ENCODE measurements around the gene SLC1A2. TPM values are rescaled to one million over a fixed set of nuclear protein-coding genes. Genes with fewer than 3 reads are reported as not detected.

The SLC1A2 gene
- total RNA-seq, 4 donors from 2014 or later: 0.17 to 0.69 (median 0.37) TPM

DNA sequence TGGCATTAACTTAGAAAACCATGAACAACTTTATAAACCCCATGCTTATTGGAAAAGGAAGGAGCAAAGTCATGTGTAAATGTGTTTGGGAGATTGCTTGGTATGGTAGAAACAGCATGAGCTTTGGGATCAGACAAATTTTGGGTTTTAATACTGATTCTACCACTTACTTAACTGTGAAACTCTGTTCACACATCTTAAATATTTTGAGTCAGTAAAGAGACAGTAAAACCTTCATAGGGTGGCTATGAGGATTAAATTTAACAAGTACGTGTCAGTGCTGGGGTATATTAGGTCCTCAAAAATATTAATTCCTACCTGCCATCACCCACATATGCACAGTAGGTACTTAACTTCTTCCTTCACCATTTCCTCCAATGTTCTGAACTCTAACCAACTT lies 183.9 kb downstream of the SLC1A2 start:
- no peak for DNase-seq (ENCODE audit: extremely low spot score)
- peaks cover 0 to 5% (median 2%) of the 10 kb centered on the region in 4 donors for H3K9me3 ChIP-seq
- H3K27me3 ChIP-seq: no peaks in the 10 kb centered on the region
- H3K27ac ChIP-seq (replicated peaks in 1 of 4): no peak overlapping the region
- TF ChIP-seq EP300 (IDR thresholded peaks at IDR 0.05): no peak
- no peak for TF ChIP-seq POLR2A (IDR thresholded peaks at IDR 0.05; ENCODE audit: low read depth)
- TF ChIP-seq POLR2AphosphoS5 (IDR thresholded peaks at IDR 0.05): no peak
- no peak for TF ChIP-seq CTCF (IDR thresholded peaks at IDR 0.05)
- H3K4me1 ChIP-seq: peaks cover 0 to 51% (median 45%) of the 10 kb centered on the region in 4 donors
- peaks cover 0 to 8% (median 4%) of the 10 kb centered on the region in 4 donors for H3K36me3 ChIP-seq
- no peak overlapping the region for H3K4me3 ChIP-seq
- intact Hi-C loops (cut with DNase I): loop anchor here (10.0 kb wide), 1 partner anchor 311 kb away; no protein-coding TSS in a partner anchor
- WGBS: 0% methylated on average over 1 of the region's 1 CpG

DNA sequence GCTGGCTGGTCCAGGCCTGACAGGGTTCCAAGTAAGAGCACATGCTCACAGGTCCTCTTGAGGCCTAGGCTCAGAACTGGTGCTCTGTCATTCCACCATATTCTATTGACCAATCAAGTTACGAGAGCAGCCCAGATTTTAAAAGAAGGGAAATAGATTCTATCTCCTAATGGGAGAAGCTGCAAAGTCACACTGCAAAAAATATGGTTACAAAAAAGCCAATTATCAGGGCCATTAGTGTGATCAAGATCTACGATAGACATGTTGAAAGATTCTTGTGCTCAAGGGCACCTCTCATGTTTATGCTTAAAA lies 184.2 kb downstream of the SLC1A2 start:
- 93% methylated on average over 2 of the region's 2 CpGs for WGBS
- H3K27me3 ChIP-seq: no peaks in the 10 kb centered on the region
- H3K36me3 ChIP-seq: peaks cover 0 to 12% (median 8%) of the 10 kb centered on the region in 4 donors
- H3K4me1 ChIP-seq: peaks cover 0 to 51% (median 45%) of the 10 kb centered on the region in 4 donors
- peaks cover 0 to 5% (median 2%) of the 10 kb centered on the region in 4 donors for H3K9me3 ChIP-seq
- no peak overlapping the region for H3K27ac ChIP-seq (replicated peaks in 1 of 4)
- H3K4me3 ChIP-seq: no peak overlapping the region
- no peak for TF ChIP-seq CTCF (IDR thresholded peaks at IDR 0.05)
- TF ChIP-seq POLR2A (IDR thresholded peaks at IDR 0.05; ENCODE audit: low read depth): no peak
- TF ChIP-seq POLR2AphosphoS5 (IDR thresholded peaks at IDR 0.05): no peak
- no peak for TF ChIP-seq EP300 (IDR thresholded peaks at IDR 0.05)
- DNase-seq (ENCODE audit: extremely low spot score): no peak
- intact Hi-C loops (cut with DNase I): loop anchor here (10.0 kb wide), 1 partner anchor 310 kb away; no protein-coding TSS in a partner anchor

GRCh38 chr11:35234460-35235156 lies 184.8 kb downstream of the SLC1A2 start:
- no peak overlapping the region for H3K4me3 ChIP-seq
- no peak overlapping the region for H3K27ac ChIP-seq (replicated peaks in 1 of 4)
- DNase-seq (ENCODE audit: extremely low spot score): no peak
- peaks cover 0 to 5% (median 2%) of the 10 kb centered on the region in 4 donors for H3K9me3 ChIP-seq
- peaks cover 0 to 47% (median 43%) of the 10 kb centered on the region in 4 donors for H3K4me1 ChIP-seq
- no peaks in the 10 kb centered on the region for H3K27me3 ChIP-seq
- TF ChIP-seq CTCF (IDR thresholded peaks at IDR 0.05): no peak
- intact Hi-C loops (cut with DNase I): loop anchor here (5.0 to 10.0 kb wide), 2 partner anchors 92 to 310 kb away; no protein-coding TSS in a partner anchor
- WGBS: 91% methylated on average over 3 of the region's 3 CpGs
- peaks cover 5 to 17% (median 13%) of the 10 kb centered on the region in 4 donors for H3K36me3 ChIP-seq

DNA sequence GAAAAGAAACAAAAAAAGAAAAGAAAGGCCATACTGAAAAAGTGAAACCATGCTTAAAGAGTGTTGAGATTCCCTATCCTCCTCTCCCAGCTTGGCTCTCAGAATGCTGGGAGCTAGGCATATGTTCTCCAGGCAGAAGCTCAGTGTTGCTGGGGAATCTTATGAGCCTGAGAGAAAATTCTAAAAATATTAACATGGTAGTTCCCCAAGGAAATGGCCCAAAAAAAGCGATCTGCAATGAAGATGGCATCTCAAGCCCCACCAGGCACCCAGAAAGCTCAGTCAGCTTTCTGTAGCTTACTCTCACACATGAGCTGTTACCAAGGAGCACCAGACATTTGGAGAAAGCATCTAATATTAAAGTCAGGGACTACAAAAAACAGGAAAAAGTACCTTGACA lies 185.8 kb downstream of the SLC1A2 start:
- WGBS: 84% methylated on average over 1 of the region's 1 CpG
- H3K27me3 ChIP-seq: no peaks in the 10 kb centered on the region
- TF ChIP-seq EP300 (IDR thresholded peaks at IDR 0.05) (no peak), POLR2A (IDR thresholded peaks at IDR 0.05; ENCODE audit: low read depth) (no peak), CTCF (IDR thresholded peaks at IDR 0.05) (no peak), POLR2AphosphoS5 (IDR thresholded peaks at IDR 0.05) (no peak)
- peaks cover 0 to 36% (median 34%) of the 10 kb centered on the region in 4 donors for H3K4me1 ChIP-seq
- no peak overlapping the region for H3K4me3 ChIP-seq
- H3K27ac ChIP-seq (replicated peaks in 1 of 4): peak overlapping the region; percentile 58 to 78 (median 70)
- peaks cover 7 to 28% (median 21%) of the 10 kb centered on the region in 4 donors for H3K36me3 ChIP-seq
- H3K9me3 ChIP-seq: peaks cover 0 to 5% (median 2%) of the 10 kb centered on the region in 4 donors
- intact Hi-C loops (cut with DNase I): loop anchor here (5.0 to 10.0 kb wide), 2 partner anchors 91 to 309 kb away; no protein-coding TSS in a partner anchor
- DNase-seq (ENCODE audit: extremely low spot score): no peak
